HTERT RPE-1 (cell line): ENCODE data around the gene FHL3.
"Not testable (repeated sequence)": the region's sequence is repeated elsewhere in the genome, so short reads cannot be mapped to it uniquely, and the experiment has no call there.

ENCODE experiments used
- in situ Hi-C: fragments of 300-500 bp; cut with MboI; formaldehyde crosslinking; loops from 4 replicates; pipeline ENCODE4 v1.14.3; 2020; ENCODE audit warnings: low sequenced_read_pairs

The FHL3 gene

GRCh38 chr1:37995751-37996345 lies 9.5 kb downstream of the FHL3 start:
- in situ Hi-C loops = no loop called here

DNA sequence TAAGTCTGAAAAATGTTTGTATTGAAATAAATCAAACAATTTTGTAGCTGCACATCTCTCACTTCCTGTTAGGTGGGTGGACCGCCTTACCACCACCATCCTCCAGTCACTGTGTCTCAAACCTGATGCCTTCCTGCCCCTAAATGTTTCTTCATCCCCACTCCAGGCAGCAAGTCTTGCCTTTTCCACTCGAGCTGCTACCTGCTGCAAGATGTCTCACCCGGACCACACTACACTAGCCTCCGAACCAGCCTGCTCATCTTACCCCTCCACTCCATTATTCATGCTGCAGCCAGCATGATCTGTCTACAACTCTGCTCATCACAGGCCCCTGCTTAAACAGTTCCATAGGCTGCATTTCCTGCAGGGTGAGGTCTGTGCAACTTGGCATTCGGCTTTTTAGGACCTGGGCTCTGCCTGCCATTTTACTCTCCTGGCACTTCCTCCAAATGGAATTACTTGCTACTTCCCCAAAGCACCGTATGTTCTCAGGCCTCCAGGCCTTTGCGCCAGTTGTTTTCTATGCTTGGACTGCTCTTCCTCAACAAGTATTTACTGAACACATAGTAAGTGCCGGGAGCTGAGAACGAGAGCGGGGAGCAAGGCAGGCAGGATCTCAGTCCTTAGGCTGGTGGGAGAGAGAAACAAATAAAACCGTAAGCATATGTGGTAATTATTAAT lies 10.3 kb downstream of the FHL3 start:
- in situ Hi-C loops = no loop called here

DNA sequence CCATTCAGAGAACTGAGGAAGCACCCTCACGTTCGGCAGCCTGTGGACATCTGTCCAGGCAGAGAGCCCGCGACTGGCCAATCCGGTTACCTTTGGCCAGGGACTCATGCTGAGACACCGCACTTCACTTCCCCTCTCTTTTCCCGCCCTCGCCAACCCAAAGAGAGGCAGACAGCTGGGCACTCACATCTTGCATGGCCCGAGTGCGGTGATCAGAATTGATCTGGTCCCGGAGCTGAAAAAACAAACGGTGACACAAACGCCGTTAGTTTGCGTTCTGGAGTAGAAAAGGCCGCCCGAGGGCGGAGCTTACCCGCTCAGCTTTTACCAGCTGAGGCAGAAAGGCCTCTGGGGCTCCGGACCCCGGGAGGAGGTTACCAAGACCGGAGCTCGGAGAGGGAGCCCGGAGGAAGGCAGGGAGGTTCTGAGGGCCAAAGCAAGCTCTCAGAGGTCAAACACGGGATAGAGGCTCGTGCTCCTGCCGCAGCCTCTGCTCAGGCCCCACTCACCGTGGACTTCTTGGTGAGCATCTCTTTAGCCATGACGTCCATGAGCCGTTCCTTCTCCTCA lies 15.9 kb downstream of the FHL3 start:
- in situ Hi-C loops = no loop called here

DNA sequence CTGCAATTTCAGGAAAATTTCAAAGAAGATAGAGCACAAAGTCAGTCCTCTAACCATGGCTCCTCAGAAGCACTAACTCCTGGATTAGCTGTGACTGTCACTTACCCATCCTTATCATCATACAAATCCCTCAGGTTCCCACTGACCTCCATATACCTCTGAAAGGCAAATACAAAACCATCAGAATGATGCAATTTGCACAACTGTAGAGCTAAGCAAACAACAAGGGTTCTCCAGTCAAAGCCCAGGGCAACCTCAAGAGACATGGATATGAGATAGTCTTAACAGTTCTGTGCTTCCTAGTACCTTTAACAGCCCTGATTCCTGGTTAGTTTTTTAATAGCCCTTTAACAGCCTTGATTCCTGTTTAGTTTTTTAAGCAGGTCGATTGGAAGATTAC lies 17.6 kb downstream of the FHL3 start:
- in situ Hi-C loops = no loop called here

- in situ Hi-C loops = no loop called here
Measured at GRCh38 chr1:37983546-37983945, 21.8 kb downstream of the FHL3 start.

- in situ Hi-C loops = no loop called here
Measured at GRCh38 chr1:37978541-37978940, 26.8 kb downstream of the FHL3 start.

- in situ Hi-C loops = not testable (repeated sequence)
Measured at GRCh38 chr1:37975083-37975482, 30.2 kb downstream of the FHL3 start.

DNA sequence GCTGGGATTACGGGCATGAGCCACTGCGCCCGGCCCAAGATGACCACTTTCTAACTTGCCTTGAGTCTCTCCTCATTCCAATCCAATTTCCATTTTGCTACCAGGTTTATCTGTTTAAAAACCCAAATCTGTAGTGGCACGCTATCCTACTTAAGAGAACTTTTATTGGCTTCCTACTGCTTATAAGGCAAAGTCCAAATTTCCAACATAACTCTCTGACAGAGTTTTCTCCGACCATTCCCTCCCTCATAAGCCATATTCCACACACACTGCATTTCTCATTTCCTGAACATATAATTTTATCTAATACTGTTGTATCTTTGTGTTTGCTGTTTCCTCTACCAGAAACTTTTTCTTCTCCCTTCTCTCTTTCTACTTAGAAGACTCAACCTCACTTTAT lies 30.7 kb downstream of the FHL3 start:
- in situ Hi-C loops = no loop called here

DNA sequence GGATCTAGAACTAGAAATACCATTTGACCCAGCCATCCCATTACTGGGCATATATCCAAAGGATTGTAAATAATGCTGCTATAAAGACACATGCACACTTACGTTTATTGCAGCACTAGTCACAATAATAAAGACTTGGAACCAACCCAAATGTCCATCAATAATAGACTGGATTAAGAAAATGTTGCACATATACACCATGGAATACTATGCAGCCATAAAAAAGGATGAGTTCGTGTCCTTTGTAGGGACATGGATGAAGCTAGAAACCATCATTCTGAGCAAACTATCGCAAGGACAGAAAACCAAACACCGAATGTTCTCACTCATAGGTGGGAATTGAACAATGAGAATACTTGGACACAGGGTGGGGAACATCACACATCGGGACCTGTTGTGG lies 31.6 kb downstream of the FHL3 start:
- in situ Hi-C loops = not testable (repeated sequence)

GRCh38 chr1:37965301-37965700 lies 40.0 kb downstream of the FHL3 start:
- in situ Hi-C loops = no loop called here

GRCh38 chr1:37964106-37964505 lies 41.2 kb downstream of the FHL3 start:
- in situ Hi-C loops = not testable (repeated sequence)

GRCh38 chr1:37958690-37959089 lies 46.6 kb downstream of the FHL3 start:
- in situ Hi-C loops = no loop called here

GRCh38 chr1:37955685-37956084 lies 49.6 kb downstream of the FHL3 start:
- in situ Hi-C loops = no loop called here

DNA sequence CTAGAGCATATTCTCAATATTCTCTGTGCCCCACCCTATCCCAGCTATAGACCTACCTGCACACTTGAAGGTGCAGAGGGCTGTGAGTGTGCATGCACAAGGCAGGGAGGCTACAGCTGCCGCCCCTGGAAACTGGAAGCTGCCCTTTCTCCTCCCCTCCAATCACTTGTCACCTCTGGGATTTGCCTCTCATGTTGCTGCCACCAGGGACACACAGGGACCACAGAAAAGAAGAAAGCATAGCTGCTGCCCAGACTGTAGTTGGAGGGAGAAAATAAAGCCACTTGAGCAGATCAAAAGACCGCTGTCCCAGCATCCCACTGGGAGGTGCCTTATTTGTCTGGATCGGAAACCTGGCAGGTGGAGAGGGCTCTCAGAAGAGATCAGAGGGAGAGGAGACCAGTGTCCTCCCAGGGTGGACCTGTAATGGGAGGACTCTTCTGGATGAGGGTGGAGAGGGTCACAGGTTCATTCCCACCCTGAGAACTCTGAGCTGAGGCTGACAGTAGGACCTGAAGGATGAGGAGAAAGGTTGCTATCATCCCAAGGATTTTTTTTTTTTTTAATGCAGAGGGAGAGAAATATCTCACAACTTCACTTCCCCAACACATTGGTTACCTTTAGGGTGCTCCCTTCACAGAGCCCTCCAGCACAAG lies 50.9 kb downstream of the FHL3 start:
- in situ Hi-C loops = no loop called here

DNA sequence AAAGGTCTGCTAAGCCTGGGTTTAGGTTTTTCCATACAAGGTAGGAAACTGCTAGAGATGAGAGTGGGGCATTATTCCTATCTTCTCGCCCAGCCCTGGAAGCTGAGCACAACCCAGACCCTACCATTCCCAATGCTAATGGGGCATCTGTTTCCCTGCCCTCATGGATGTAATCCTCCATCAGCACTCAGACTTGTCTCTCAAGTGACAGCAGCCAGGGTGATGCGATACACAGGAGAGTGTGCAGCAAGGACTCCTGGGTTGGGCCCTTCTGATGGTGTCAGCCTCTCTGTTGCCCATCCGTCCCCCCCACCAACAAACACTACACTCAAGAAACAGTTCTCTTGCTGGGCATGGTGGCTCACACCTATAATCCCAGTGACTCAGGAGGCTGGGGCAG lies 52.6 kb downstream of the FHL3 start:
- in situ Hi-C loops = no loop called here

- in situ Hi-C loops = no loop called here
Measured at GRCh38 chr1:37951783-37952624, 53.3 kb downstream of the FHL3 start.

DNA sequence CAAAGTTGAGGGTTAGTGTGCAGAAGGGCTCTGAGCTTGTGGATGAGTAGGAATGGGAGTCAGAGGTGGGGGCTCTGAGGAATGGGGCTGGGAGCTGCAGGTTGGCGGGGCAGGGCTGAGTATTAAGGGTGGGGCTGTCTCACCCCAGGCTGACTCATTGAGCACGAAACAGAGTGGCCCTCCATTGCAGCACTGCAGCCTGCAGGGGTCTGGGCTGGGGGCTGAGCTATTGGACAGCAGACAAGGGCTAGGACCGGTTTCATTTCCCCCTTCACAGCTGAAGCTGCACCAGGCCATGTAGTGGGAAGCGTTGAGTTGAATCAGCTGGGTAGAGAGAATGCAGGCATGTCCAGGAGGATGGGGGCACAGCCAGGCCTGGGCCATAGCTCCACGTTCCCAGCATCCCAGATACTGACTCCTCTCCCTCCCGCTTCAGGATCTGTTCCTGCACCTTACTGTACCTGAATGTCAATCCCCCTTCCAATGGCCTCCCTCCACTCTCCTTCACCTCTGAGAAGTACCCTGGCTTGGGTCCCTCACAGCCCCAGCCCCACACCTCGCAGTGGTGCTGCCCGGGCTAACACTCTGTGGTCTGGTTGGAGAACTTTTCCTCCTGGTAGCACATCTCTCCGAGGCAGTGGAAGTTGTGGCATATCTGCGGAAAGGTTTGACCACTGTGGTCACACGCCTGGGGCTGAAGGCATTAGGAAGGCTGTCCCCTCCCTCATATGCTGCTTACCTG lies 54.1 kb downstream of the FHL3 start:
- in situ Hi-C loops = no loop called here

- in situ Hi-C loops = no loop called here
Measured at GRCh38 chr1:37949524-37950152, 55.7 kb downstream of the FHL3 start.

GRCh38 chr1:37948841-37949240 lies 56.5 kb downstream of the FHL3 start:
- in situ Hi-C loops = no loop called here

GRCh38 chr1:37948166-37948565 lies 57.1 kb downstream of the FHL3 start:
- in situ Hi-C loops = no loop called here
